ENCODE measurements around the gene GNB3.
"Not testable (repeated sequence)": the region's sequence is repeated elsewhere in the genome, so short reads cannot be mapped to it uniquely, and the experiment has no call there.

GNB3 gene

DNA sequence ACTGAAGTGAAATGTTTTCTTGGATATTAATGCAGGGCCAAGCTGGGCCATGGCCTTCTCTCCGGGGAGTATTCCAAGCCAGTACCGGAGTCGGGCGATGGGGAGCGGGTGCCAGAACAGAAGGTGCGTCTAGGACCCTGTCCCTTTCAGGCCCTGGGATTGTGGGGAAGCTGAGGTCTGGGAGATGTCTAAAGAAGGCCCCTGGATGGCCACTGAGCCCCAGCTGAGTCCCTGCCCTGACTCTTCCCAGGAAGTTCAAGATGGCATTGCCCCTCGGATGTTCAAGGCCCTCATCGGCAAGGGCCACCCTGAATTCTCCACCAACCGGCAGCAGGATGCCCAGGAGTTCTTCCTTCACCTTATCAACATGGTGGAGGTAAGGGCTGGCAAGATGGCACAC, 19.4 kb downstream of the GNB3 start:
- Histone ChIP-seq H3K27me3 (no peaks in the 10 kb centered on the region), H3K36me3 (peaks cover 82% of the 10 kb centered on the region), H3K4me3 (ENCODE audit: low read depth, low read length) (no peak overlapping the region), H3K9me3 (no peaks in the 10 kb centered on the region), H3K4me1 (no peaks in the 10 kb centered on the region)
- DNase-seq, result no peak
- TF ChIP-seq CTCF (IDR thresholded peaks at IDR 0.05; ENCODE audit: low read depth, low read length), result no peak

- H3K27me3 ChIP-seq, result no peaks in the 10 kb centered on the region
- DNase-seq, result no peak
- H3K4me3 ChIP-seq (ENCODE audit: low read depth, low read length), result no peak overlapping the region
- peaks cover 82% of the 10 kb centered on the region for H3K36me3 ChIP-seq
- H3K9me3 ChIP-seq, result no peaks in the 10 kb centered on the region
- H3K4me1 ChIP-seq, result no peaks in the 10 kb centered on the region
- no peak for TF ChIP-seq CTCF (IDR thresholded peaks at IDR 0.05; ENCODE audit: low read depth, low read length)
Measured at GRCh38 chr12:6860942-6861341, 20.2 kb downstream of the GNB3 start.

DNA sequence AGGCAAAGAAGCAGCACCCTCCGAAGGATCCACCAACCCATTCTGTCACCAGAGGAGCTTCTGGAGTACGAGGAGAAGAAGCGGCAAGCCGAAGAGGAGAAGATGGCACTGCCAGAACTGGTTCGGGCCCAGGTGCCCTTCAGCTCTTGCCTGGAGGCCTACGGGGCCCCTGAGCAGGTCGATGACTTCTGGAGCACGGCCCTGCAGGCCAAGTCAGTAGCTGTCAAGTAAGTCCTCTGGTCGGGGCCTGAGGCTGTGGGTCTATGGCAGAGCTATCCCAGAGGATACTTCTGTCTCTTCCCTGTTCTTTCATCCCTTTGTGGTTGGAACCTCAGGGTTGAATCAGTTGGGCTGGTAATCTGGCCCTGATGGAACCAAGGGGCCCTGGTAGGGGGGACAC, 20.7 kb downstream of the GNB3 start:
- Histone ChIP-seq H3K4me3 (ENCODE audit: low read depth, low read length) (no peak overlapping the region), H3K36me3 (peaks cover 84% of the 10 kb centered on the region), H3K27me3 (no peaks in the 10 kb centered on the region), H3K4me1 (peaks cover under 1% of the 10 kb centered on the region), H3K9me3 (no peaks in the 10 kb centered on the region)
- TF ChIP-seq CTCF (IDR thresholded peaks at IDR 0.05; ENCODE audit: low read depth, low read length), result no peak
- no peak for DNase-seq

- DNase-seq, result no peak
- Histone ChIP-seq H3K27me3 (no peaks in the 10 kb centered on the region), H3K4me1 (peaks cover 6% of the 10 kb centered on the region), H3K9me3 (no peaks in the 10 kb centered on the region), H3K4me3 (ENCODE audit: low read depth, low read length) (no peak overlapping the region), H3K36me3 (peaks cover 69% of the 10 kb centered on the region)
- TF ChIP-seq CTCF (IDR thresholded peaks at IDR 0.05; ENCODE audit: low read depth, low read length), result no peak
Measured at GRCh38 chr12:6863033-6863432, 22.3 kb downstream of the GNB3 start.

DNA sequence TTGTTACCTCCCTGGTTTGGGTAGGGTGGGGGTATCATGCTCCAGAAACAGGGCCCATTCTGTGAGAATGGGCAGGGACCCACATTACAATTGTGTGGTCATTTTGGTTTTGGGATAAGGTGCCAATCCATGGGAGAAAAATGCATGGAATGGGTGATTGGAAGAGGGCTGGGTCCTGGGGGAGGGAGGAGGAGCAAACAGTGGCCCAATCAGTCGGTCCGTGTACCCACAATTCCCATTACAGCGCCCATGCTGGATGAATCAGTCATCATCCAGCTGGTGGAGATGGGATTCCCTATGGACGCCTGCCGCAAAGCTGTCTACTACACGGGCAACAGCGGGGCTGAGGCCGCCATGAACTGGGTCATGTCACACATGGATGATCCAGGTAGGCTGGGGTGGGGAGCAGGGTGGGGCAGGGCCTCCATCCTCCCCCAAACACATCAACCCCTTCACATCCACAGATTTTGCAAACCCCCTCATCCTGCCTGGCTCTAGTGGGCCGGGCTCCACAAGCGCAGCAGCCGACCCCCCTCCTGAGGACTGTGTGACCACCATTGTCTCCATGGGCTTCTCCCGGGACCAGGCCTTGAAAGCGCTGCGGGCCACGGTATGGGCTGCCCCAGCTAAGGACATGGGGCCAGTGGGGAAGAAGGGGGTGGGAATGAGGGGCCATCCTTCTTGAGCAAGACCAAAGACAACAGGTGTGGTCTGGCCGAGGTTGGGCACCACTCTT, 23.0 kb downstream of the GNB3 start:
- no peak for DNase-seq
- H3K27me3 ChIP-seq, result no peaks in the 10 kb centered on the region
- no peak for TF ChIP-seq CTCF (IDR thresholded peaks at IDR 0.05; ENCODE audit: low read depth, low read length)
- peaks cover 6% of the 10 kb centered on the region for H3K4me1 ChIP-seq
- no peak overlapping the region for H3K4me3 ChIP-seq (ENCODE audit: low read depth, low read length)
- peaks cover 62% of the 10 kb centered on the region for H3K36me3 ChIP-seq
- H3K9me3 ChIP-seq, result no peaks in the 10 kb centered on the region

DNA sequence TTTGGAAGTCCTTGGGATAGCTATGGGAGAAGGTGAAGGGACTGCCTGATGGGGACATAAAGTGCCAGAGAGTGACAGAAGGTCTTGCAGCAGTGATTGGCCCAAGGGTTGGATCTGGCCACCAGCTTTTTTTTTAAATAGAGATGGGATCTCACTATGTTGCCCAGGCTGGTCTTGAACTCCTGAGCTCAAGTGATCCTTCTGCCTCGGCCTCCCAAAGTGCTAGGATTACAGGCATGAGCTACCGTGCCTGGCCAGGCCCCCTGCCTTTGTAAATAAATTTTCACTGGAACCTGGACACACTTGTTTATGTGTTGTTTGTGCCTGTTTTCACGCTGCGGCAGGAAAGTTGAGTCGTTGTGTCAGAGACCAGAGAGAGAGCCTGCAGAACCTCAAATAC, 24.6 kb downstream of the GNB3 start:
- Histone ChIP-seq H3K36me3 (peaks cover 62% of the 10 kb centered on the region), H3K4me1 (peaks cover 14% of the 10 kb centered on the region)
- H3K27me3 ChIP-seq; H3K4me3 ChIP-seq (ENCODE audit: low read depth, low read length); DNase-seq; H3K9me3 ChIP-seq: not testable (repeated sequence)

Data from BE2C (cell line).